ENCODE data around the gene FGF12. TPM values are rescaled to one million over a fixed set of nuclear protein-coding genes. Genes with fewer than 3 reads are reported as not detected.

Gene FGF12
- polyA plus RNA-seq, 1 experiment: not detected

DNA sequence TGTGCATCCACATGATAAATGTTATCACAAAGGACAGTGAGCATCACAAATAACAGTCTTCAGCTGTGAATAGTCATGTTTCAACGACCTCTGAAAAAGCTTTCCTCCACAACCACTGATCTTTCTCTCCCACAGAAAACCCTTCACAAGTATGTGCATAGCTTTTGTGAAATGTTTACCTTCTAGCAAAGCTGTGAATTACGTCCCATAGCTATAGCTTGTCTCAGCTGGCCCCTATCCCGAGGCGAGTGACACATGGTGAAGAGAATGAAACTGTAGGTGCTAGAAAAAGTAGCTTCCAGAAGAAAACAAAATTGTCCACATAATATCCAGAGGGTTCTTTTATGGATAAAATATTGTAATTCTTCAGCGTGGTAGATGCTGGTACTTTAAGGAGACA, 182.0 kb downstream of the FGF12 start:
- peaks cover 4% of the 10 kb centered on the region; the same call in 1 of the 2 replicates for H3K9me3 ChIP-seq (ENCODE audit: control insufficient read depth, insufficient read depth, low read length)
- TF ChIP-seq, protein P1, sequence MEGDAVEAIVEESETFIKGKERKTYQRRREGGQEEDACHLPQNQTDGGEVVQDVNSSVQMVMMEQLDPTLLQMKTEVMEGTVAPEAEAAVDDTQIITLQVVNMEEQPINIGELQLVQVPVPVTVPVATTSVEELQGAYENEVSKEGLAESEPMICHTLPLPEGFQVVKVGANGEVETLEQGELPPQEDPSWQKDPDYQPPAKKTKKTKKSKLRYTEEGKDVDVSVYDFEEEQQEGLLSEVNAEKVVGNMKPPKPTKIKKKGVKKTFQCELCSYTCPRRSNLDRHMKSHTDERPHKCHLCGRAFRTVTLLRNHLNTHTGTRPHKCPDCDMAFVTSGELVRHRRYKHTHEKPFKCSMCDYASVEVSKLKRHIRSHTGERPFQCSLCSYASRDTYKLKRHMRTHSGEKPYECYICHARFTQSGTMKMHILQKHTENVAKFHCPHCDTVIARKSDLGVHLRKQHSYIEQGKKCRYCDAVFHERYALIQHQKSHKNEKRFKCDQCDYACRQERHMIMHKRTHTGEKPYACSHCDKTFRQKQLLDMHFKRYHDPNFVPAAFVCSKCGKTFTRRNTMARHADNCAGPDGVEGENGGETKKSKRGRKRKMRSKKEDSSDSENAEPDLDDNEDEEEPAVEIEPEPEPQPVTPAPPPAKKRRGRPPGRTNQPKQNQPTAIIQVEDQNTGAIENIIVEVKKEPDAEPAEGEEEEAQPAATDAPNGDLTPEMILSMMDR (IDR thresholded peaks at IDR 0.05; ENCODE audit: low read depth, low read length): no peak
- ChIA-PET POLR2A (no interaction called here), CTCF (no interaction called here)
- H3K4me3 ChIP-seq (ENCODE audit: low read depth, low read length): no peak overlapping the region
- DNase-seq (ENCODE audit: low read depth, low spot score): no peak
- H3K27ac ChIP-seq (ENCODE audit: low read depth, low read length): no peak overlapping the region
- no peaks in the 10 kb centered on the region for H3K27me3 ChIP-seq (ENCODE audit: control insufficient read depth, insufficient read depth, low read length)

DNA sequence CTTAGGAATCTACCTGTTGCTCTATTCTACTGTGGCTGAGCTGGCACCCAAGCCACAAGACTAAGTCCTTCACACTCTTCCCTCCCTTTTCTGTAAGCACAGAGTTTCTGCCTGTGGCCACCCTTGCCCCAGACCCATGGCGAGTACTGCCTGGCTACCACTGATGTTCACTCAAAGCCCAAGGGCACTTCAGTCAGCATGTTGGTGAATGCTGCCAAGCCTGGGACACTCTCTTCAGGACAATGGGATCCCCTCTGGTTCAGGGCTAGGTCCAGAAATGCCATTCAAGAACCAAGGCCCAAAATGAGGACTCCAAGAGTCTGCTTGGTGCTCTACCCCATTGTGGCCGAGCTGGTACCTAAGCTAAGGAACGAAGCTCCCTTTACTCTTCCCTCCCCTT, 184.2 kb downstream of the FGF12 start:
- no peak for DNase-seq (ENCODE audit: low read depth, low spot score)
- ChIA-PET POLR2A (no interaction called here), CTCF (no interaction called here)
- TF ChIP-seq, protein P1 (IDR thresholded peaks at IDR 0.05; ENCODE audit: low read depth, low read length): no peak
- Histone ChIP-seq H3K27ac (ENCODE audit: low read depth, low read length) (no peak overlapping the region), H3K4me3 (ENCODE audit: low read depth, low read length) (no peak overlapping the region), H3K27me3 (ENCODE audit: control insufficient read depth, insufficient read depth, low read length) (no peaks in the 10 kb centered on the region), H3K9me3 (ENCODE audit: control insufficient read depth, insufficient read depth, low read length) (peaks cover 4% of the 10 kb centered on the region; the same call in 1 of the 2 replicates)

DNA sequence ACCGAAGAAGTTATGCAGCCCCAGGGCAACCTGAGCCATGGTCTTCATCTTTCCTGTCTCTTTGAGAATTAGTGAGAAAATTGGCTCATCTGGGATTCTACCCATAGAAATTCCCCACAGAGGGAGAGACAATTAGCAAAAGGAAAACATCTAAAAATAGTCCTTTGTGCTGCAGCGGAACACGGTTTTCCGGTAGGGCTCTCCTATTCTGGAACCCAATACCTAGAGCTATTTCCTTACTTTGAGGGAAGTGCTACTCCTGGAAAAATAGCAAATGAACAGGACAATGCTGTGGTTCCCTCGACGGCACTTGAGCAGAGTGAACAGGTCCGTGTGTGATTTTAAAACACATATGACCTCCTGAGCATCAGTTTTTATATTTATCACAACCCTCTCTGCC, 210.5 kb downstream of the FGF12 start:
- no peak overlapping the region for H3K27ac ChIP-seq (ENCODE audit: low read depth, low read length)
- POLR2A ChIA-PET: no interaction called here
- TF ChIP-seq, protein P1 (IDR thresholded peaks at IDR 0.05; ENCODE audit: low read depth, low read length): no peak
- CTCF ChIA-PET: no interaction called here
- H3K27me3 ChIP-seq (ENCODE audit: control insufficient read depth, insufficient read depth, low read length): peaks cover 11% of the 10 kb centered on the region
- DNase-seq (ENCODE audit: low read depth, low spot score): no peak
- H3K9me3 ChIP-seq (ENCODE audit: control insufficient read depth, insufficient read depth, low read length): peaks cover 13% of the 10 kb centered on the region; the same call in 1 of the 2 replicates
- no peak overlapping the region for H3K4me3 ChIP-seq (ENCODE audit: low read depth, low read length)

- H3K9me3 ChIP-seq (ENCODE audit: control insufficient read depth, insufficient read depth, low read length): peaks cover 13% of the 10 kb centered on the region; the same call in 1 of the 2 replicates
- CTCF ChIA-PET: no interaction called here
- TF ChIP-seq, protein P1 (IDR thresholded peaks at IDR 0.05; ENCODE audit: low read depth, low read length): no peak
- no peak for DNase-seq (ENCODE audit: low read depth, low spot score)
- H3K4me3 ChIP-seq (ENCODE audit: low read depth, low read length): no peak overlapping the region
- H3K27me3 ChIP-seq (ENCODE audit: control insufficient read depth, insufficient read depth, low read length): peaks cover 11% of the 10 kb centered on the region
- POLR2A ChIA-PET: no interaction called here
- H3K27ac ChIP-seq (ENCODE audit: low read depth, low read length): no peak overlapping the region
These were observed 211.7 kb downstream of the FGF12 start for GRCh38 chr3:192515664-192516045.

DNA sequence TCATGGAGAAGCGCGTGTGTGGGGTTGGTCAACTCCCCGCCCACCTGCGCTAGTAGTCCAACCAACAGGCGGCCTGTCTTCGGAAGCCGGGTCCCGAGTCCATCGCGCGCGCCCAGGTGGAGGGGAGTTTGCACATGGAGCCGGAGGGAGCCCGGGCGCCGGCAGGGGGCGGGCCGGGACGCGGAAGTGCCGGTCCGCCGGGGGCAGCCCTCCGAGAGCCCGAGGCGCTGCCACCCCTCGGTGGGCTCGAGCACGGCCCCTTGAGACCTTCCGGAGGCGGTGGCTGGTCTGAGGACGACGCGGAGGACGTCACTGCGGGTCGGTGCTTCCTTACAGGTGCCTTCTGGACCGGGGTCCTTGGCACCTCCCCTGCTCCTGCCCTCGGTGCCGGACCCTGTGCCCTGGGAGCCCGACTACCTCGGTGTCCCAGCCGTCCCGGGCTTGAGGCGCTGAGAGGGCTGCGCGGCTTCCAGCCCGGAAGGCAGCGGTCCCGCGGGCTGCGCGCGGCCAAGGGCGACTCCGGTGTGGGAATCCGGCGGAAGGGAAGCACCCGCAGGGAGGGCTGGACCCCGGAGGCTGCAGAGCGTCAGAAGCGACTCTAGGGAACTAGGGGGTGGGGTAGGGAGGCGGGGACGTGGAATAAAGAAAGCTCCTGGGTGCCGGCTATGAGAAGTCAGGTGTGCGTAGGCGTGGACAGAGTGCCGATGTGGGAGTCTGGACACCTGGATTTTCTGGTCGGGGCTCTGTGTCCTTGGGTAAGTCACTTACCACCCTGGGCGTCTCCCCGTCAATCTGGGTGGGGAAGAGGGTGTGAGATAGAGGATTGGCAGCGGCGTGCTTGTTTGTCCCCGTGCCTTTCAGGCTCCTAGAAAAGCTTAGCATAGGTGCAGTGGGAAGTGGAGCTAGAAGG, 212.3 kb downstream of the FGF12 start:
- no peak overlapping the region for H3K4me3 ChIP-seq (ENCODE audit: low read depth, low read length)
- peaks cover 13% of the 10 kb centered on the region; the same call in 1 of the 2 replicates for H3K9me3 ChIP-seq (ENCODE audit: control insufficient read depth, insufficient read depth, low read length)
- TF ChIP-seq, protein P1 (IDR thresholded peaks at IDR 0.05; ENCODE audit: low read depth, low read length): no peak
- DNase-seq (ENCODE audit: low read depth, low spot score): no peak
- H3K27ac ChIP-seq (ENCODE audit: low read depth, low read length): no peak overlapping the region
- H3K27me3 ChIP-seq (ENCODE audit: control insufficient read depth, insufficient read depth, low read length): peaks cover 11% of the 10 kb centered on the region
- CTCF ChIA-PET: no interaction called here
- POLR2A ChIA-PET: no interaction called here
